SH-SY5Y (cell line): ENCODE measurements around the gene PPP1R16B.

Experiments
- GATA2 ChIP-seq: IDR thresholded peaks from 2 replicates; pipeline ENCODE4 v1.6.1; 2011; ENCODE audit warnings: mild to moderate bottlenecking, low read depth, low read length
- GATA3 ChIP-seq: IDR thresholded peaks from 2 replicates; pipeline ENCODE4 v1.6.1; 2011; ENCODE audit warnings: low read depth, mild to moderate bottlenecking, low read length, moderate library complexity

GRCh38 chr20:38931984-38932383, 126.5 kb downstream of the PPP1R16B start:
- TF ChIP-seq GATA3 (no peak), GATA2 (no peak)
